H1 (cell line): ENCODE data around the gene CXXC5. TPM values are rescaled to one million over a fixed set of nuclear protein-coding genes. Genes with fewer than 3 reads are reported as not detected.

Experiments
- CTCF ChIA-PET: fragments of 300-600 bp; sonication (Branson Sonifier 250); formaldehyde crosslinking; loops from one replicate; lab custom pipeline; 2021; ENCODE audit not compliant: partially characterized antibody; lab: Charles Lee
- POLR2A ChIA-PET: fragments of 300-600 bp; sonication (Branson Sonifier 250); formaldehyde crosslinking; loops from one replicate; lab custom pipeline; 2021; ENCODE audit warnings: inconsistent platforms; ENCODE audit not compliant: partially characterized antibody; lab: Charles Lee
- DNase-seq, 2 experiments: peaks; one replicate each; pipeline versions ENCODE4 v3.0.0 to v3.0.0-alpha.2; 2010 to 2022; ENCODE audit warnings: low spot score in 2 of 2, low read depth in 1 of 2, mixed read lengths in 1 of 2
- FAIRE-seq: peaks from 2 replicates; lab custom pipeline; 2011; peaks lifted over from hg19 to GRCh38; lab: Jason Lieb, UNC
- H2AFZ ChIP-seq: 2 replicates; pipeline ENCODE4 v1.8.1; 2012; ENCODE audit warnings: low read length, inconsistent platforms
- H2AK5ac ChIP-seq: 2 replicates; pipeline ENCODE4 v1.6.1; 2013; ENCODE audit warnings: low read depth, low read length
- H2BK120ac ChIP-seq: replicated peaks from 2 replicates; pipeline ENCODE3; 2013; ENCODE audit warnings: low read depth, low read length, inconsistent platforms
- H2BK12ac ChIP-seq: 2 replicates; pipeline ENCODE4 v1.6.1; 2013; ENCODE audit warnings: low read depth, low read length
- H2BK15ac ChIP-seq: 2 replicates; pipeline ENCODE4 v1.6.1; 2013; ENCODE audit warnings: low read length
- H2BK20ac ChIP-seq: 2 replicates; pipeline ENCODE4 v1.6.1; 2013; ENCODE audit warnings: low read length
- H2BK5ac ChIP-seq: 2 replicates; pipeline ENCODE4 v1.6.1; 2013; ENCODE audit warnings: low read depth, low read length
- H3K14ac ChIP-seq: 2 replicates; pipeline ENCODE4 v1.6.1; 2013; ENCODE audit warnings: inconsistent platforms; ENCODE audit not compliant: insufficient read length
- H3K18ac ChIP-seq: 2 replicates; pipeline ENCODE4 v1.6.1; 2013; ENCODE audit warnings: low read length; ENCODE audit errors: extremely low read depth
- H3K23ac ChIP-seq: 2 replicates; pipeline ENCODE4 v1.6.1; 2013; ENCODE audit warnings: inconsistent platforms; ENCODE audit not compliant: insufficient read length
- H3K23me2 ChIP-seq: 2 replicates; pipeline ENCODE4 v1.6.1; 2013; ENCODE audit warnings: low read depth, low read length
- H3K27ac ChIP-seq: 2 replicates; pipeline ENCODE4 v1.6.1; 2011; ENCODE audit warnings: low read depth, low read length, inconsistent platforms
- H3K27me3 ChIP-seq, 4 experiments: replicated peaks in 1 of 4; 1 replicate in 1 of 4; 2 replicates in 3 of 4; pipeline versions ENCODE4 v1.6.1 to v1.8.1; 2011 to 2013; ENCODE audit warnings: low read length in 3 of 4, mild to moderate bottlenecking in 3 of 4, inconsistent platforms in 2 of 4, mixed read lengths in 2 of 4, moderate library complexity in 1 of 4; ENCODE audit not compliant: control insufficient read depth in 3 of 4, insufficient read depth in 3 of 4; ENCODE audit errors: extremely low read depth in 1 of 4
- H3K36me3 ChIP-seq, 4 experiments: 2 replicates each; pipeline versions ENCODE4 v1.6.1 to v1.8.1; 2011 to 2013; ENCODE audit warnings: mild to moderate bottlenecking in 4 of 4, low read length in 3 of 4, moderate library complexity in 2 of 4, control low read depth in 1 of 4, inconsistent platforms in 1 of 4; ENCODE audit not compliant: insufficient read depth in 4 of 4, control insufficient read depth in 2 of 4
- H3K4ac ChIP-seq: replicated peaks from 2 replicates; pipeline ENCODE3; 2013; ENCODE audit warnings: low read length, low read depth, mixed read lengths, inconsistent platforms; ENCODE audit not compliant: insufficient read length
- H3K4me1 ChIP-seq, 4 experiments: replicated peaks in 1 of 4; 1 replicate in 1 of 4; 2 replicates in 3 of 4; pipeline versions ENCODE4 v1.6.1 to v1.8.1; 2011 to 2013; ENCODE audit warnings: low read length in 3 of 4, inconsistent platforms in 2 of 4, mixed read lengths in 1 of 4; ENCODE audit not compliant: insufficient read depth in 4 of 4, control insufficient read depth in 3 of 4
- H3K4me2 ChIP-seq, 2 experiments: 2 replicates each; pipeline versions ENCODE4 v1.6.1 to v1.8.1; 2011 to 2013; ENCODE audit warnings: low read depth in 2 of 2, low read length in 2 of 2, control low read depth in 1 of 2, inconsistent platforms in 1 of 2, mild to moderate bottlenecking in 1 of 2; ENCODE audit not compliant: insufficient read depth in 1 of 2
- H3K4me3 ChIP-seq, 4 experiments: fragments of 200-600, 300-600 bp in 1 of 4; sonication (generic), shearing (Covaris generic), sonication (Bioruptor Twin) in 1 of 4; 2 replicates each; pipeline versions ENCODE4 v1.5.1 to v1.8.1; 2011 to 2016; ENCODE audit warnings: low read length in 4 of 4, low read depth in 3 of 4, control low read depth in 2 of 4, inconsistent platforms in 2 of 4, mild to moderate bottlenecking in 2 of 4, mixed read lengths in 1 of 4, moderate library complexity in 1 of 4; ENCODE audit not compliant: insufficient read depth in 2 of 4; ENCODE audit errors: extremely low read depth in 1 of 4
- H3K56ac ChIP-seq: replicated peaks from 2 replicates; pipeline ENCODE3; 2013; ENCODE audit warnings: low read depth, mild to moderate bottlenecking, mixed read lengths, low read length, inconsistent platforms; ENCODE audit not compliant: insufficient read length
- H3K79me1 ChIP-seq: 2 replicates; pipeline ENCODE4 v1.6.1; 2013; ENCODE audit warnings: low read depth, low read length, control low read depth
- H3K79me2 ChIP-seq, 2 experiments: 2 replicates each; pipeline versions ENCODE4 v1.6.1 to v1.8.1; 2012 to 2013; ENCODE audit warnings: low read length in 2 of 2, mild to moderate bottlenecking in 2 of 2, inconsistent platforms in 1 of 2; ENCODE audit not compliant: insufficient read depth in 2 of 2, control insufficient read depth in 1 of 2
- H3K9ac ChIP-seq, 4 experiments: replicated peaks in 1 of 4; 1 replicate in 1 of 4; 2 replicates in 3 of 4; pipeline versions ENCODE4 v1.6.1 to v1.8.1; 2011 to 2013; ENCODE audit warnings: low read depth in 3 of 4, low read length in 3 of 4, control low read depth in 2 of 4, mild to moderate bottlenecking in 2 of 4, moderate library complexity in 2 of 4, inconsistent platforms in 1 of 4; ENCODE audit errors: extremely low read depth in 1 of 4
- H3K9me3 ChIP-seq, 2 experiments: 2 replicates each; pipeline versions ENCODE4 v1.6.1 to v1.8.1; 2012 to 2013; ENCODE audit warnings: mild to moderate bottlenecking in 2 of 2, moderate library complexity in 2 of 2, control low read depth in 1 of 2, inconsistent platforms in 1 of 2, low read depth in 1 of 2, low read length in 1 of 2, mixed read lengths in 1 of 2; ENCODE audit not compliant: insufficient read depth in 2 of 2
- H4K20me1 ChIP-seq, 2 experiments: replicated peaks in 1 of 2; 2 replicates each; pipeline versions ENCODE3 to v1.8.1; 2011 to 2013; ENCODE audit warnings: inconsistent platforms in 2 of 2, low read length in 2 of 2, mild to moderate bottlenecking in 1 of 2; ENCODE audit not compliant: insufficient read depth in 2 of 2, control insufficient read depth in 1 of 2
- H4K5ac ChIP-seq: 2 replicates; pipeline ENCODE4 v1.6.1; 2013; ENCODE audit warnings: low read length, low read depth, mixed read lengths, inconsistent platforms; ENCODE audit not compliant: insufficient read length
- H4K8ac ChIP-seq: 2 replicates; pipeline ENCODE4 v1.8.0; 2013; ENCODE audit warnings: mild to moderate bottlenecking, moderate library complexity, low read length, inconsistent platforms; ENCODE audit not compliant: insufficient read depth; ENCODE audit errors: extremely low read depth
- H4K91ac ChIP-seq: replicated peaks from 2 replicates; pipeline ENCODE3; 2013; ENCODE audit warnings: low read length, mixed read lengths, inconsistent platforms; ENCODE audit not compliant: insufficient read length
- ASH2L ChIP-seq: fragments of 200-600, 300-600 bp; sonication (generic); IDR thresholded peaks from one replicate; pipeline ENCODE4 v1.7.1; 2017; ENCODE audit warnings: low read length
- EZH2 ChIP-seq: fragments of 200-600 bp; sonication (generic); IDR thresholded peaks from 2 replicates; pipeline ENCODE4 v1.7.1; 2012; ENCODE audit warnings: low read depth, mild to moderate bottlenecking, moderate library complexity, low read length, inconsistent platforms; ENCODE audit not compliant: severe bottlenecking
- GTF2F1 ChIP-seq: IDR thresholded peaks from 2 replicates; pipeline ENCODE4 v1.6.1; 2012; ENCODE audit warnings: low read depth, low read length, improper control_type of control experiment, borderline replicate concordance
- MAX ChIP-seq: IDR thresholded peaks from 2 replicates; pipeline ENCODE4 v1.6.1; 2012; ENCODE audit warnings: inconsistent platforms
- POLR2A ChIP-seq, 2 experiments: IDR thresholded peaks; 1 replicate in 1 of 2; 2 replicates in 1 of 2; pipeline ENCODE4 v1.6.1; 2011; ENCODE audit warnings: low read depth in 2 of 2, low read length in 2 of 2, mild to moderate bottlenecking in 2 of 2; ENCODE audit errors: control extremely low read depth in 1 of 2
- RNF2 ChIP-seq: fragments of 200-900, 300-1000 bp; sonication (generic); IDR thresholded peaks from 2 replicates; pipeline ENCODE4 v1.7.1; 2016; ENCODE audit warnings: borderline replicate concordance, low read depth, mild to moderate bottlenecking, antibody characterized with exemption, low read length; ENCODE audit not compliant: poor library complexity, severe bottlenecking; ENCODE audit errors: missing control alignments
- SIN3A ChIP-seq, 2 experiments: IDR thresholded peaks in 1 of 2; conservative IDR thresholded peaks in 1 of 2; 2 replicates each; pipeline ENCODE4 v1.6.1; 2011 to 2012; ENCODE audit warnings: low read length in 2 of 2, improper control_type of control experiment in 1 of 2, low read depth in 1 of 2, mild to moderate bottlenecking in 1 of 2
- SP4 ChIP-seq: IDR thresholded peaks from 2 replicates; pipeline ENCODE4 v1.6.1; 2012; ENCODE audit warnings: low read length, inconsistent platforms
- TAF7 ChIP-seq: optimal IDR thresholded peaks from 2 replicates; pipeline ENCODE3; 2011; ENCODE audit warnings: low read depth, mild to moderate bottlenecking, inconsistent platforms, low read length, moderate library complexity, borderline replicate concordance
- WGBS, 2 experiments: shearing (Covaris generic) in 1 of 2; methylation state at CpG; one replicate each; pipeline versions ENCODE4 v1.1.6 to v1.1.7; 2013 to 2015; ENCODE audit warnings: low lambda C conversion rate in 2 of 2, mixed read lengths in 2 of 2, inconsistent platforms in 1 of 2, low coverage in 1 of 2, missing lambda C conversion rate in 1 of 2; ENCODE audit not compliant: insufficient replicate concordance in 2 of 2, insufficient coverage in 1 of 2, insufficient read length in 1 of 2; ENCODE audit errors: extremely low coverage in 1 of 2, missing lambda C conversion rate in 1 of 2; 5-methylcytosine and 5-hydroxymethylcytosine counted together
- polyA plus RNA-seq, 7 experiments: library from polyadenylated mRNA; depleted of rRNA in 3 of 7; stranded (reverse) in 5 of 7; unstranded in 2 of 7; fragments of >200 nt in 5 of 7; fragments of 200-250 nt in 2 of 7; gene quantifications; 1 replicate in 5 of 7; 2 replicates in 1 of 7; 4 replicates in 1 of 7; pipeline versions ENCODE4 v1.2.1 to v1.2.3, GENCODE V29; 2011 to 2013; ENCODE audit warnings: missing spikeins in 2 of 7, mixed read lengths in 2 of 7
- total RNA-seq: library from RNA; stranded (reverse); fragmentation: NEBNext Ultra II Directional; extraction: Animal tissue kit (Norgen Biotek cat#: 25700); gene quantifications from 2 replicates; pipeline ENCODE4 v1.2.1, GENCODE V29; 2021
- TF ChIP-seq, protein P1 (sequence below): IDR thresholded peaks from 2 replicates; pipeline ENCODE4 v1.6.1; 2012; ENCODE audit warnings: inconsistent platforms

The CXXC5 gene
- total and polyA plus RNA-seq, 2 of the 8 experiments (the other 6 are each of a cell fraction or from before 2014, with no cell fraction given), result 61.4 to 74.0 TPM

DNA sequence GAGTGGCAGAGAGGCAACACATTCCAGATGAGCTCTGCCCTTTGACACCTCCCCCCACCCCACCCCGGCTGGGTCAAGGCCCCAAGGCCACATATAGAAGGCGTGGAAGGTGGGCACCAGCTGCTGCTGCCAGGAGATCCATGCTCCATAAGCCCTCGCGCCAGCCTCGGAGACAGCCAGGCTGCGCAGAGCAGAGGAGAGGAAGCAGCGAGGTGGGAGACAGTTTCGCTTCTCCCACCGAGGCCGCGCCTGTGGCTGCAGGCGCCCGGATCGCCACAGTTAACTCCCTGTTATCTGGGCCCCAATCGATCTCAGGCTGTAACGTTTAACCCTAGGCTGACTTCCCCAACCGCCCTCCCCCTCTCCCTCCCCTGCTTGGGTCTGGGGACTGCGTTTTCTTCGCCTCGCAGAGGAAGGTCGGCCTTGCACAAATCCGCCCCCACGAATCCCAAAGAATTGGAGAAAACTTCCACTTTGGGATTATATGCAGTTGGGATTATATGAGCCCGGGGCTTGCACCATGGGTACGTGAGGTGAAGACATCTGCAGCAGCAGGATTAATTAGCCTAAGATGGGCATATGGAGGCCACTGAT lies 1.1 kb upstream of the CXXC5 start:
- Histone ChIP-seq H2BK120ac (no peak overlapping the region), H3K4me2 (peak overlapping the region; percentile 91 to 97), H3K4me1 (peaks cover 11 to 35% (median 33%) of the 10 kb centered on the region in 4 experiments), H2BK15ac (peak overlapping the region; percentile 31; the same call in 1 of the 2 replicates), H3K4me3 (peak overlapping the region; percentile 42 to 91 (median 76); a peak in 7 of 8 replicates), H3K23me2 (peaks cover 22% of the 10 kb centered on the region), H3K4ac (no peak overlapping the region), H3K36me3 (no peaks in the 10 kb centered on the region), H2BK20ac (peak overlapping the region; percentile 95; the same call in 1 of the 2 replicates), H4K20me1 (peaks cover 0 to 9% of the 10 kb centered on the region in 2 experiments), H4K8ac (peak overlapping the region; percentile 51; the same call in 1 of the 2 replicates), H3K23ac (no peak overlapping the region), H3K14ac (no peak overlapping the region), H2BK5ac (no peak overlapping the region), H3K27ac (no peak overlapping the region), H4K5ac (no peak overlapping the region), H2AK5ac (no peak overlapping the region), H3K18ac (0 out of 2 replicates have a peak overlapping the region, but pooled peaks have one; percentile 55), H3K56ac (no peak overlapping the region), H3K79me2 (peaks cover 5 to 29% of the 10 kb centered on the region in 2 experiments; a peak in 2 of 4 replicates), H3K9ac (no peak overlapping the region), H3K27me3 (peaks cover 3 to 30% (median 22%) of the 10 kb centered on the region in 4 experiments), H4K91ac (no peak overlapping the region), H3K9me3 (no peaks in the 10 kb centered on the region)
- ChIA-PET POLR2A (interaction anchor here (1.2 to 14.7 kb wide), 11 partner anchors 10 to 63 kb away, joined by 3 to 212 read pairs (median 5); no protein-coding TSS in a partner anchor), CTCF (interaction anchor here (1.0 to 14.5 kb wide), 6 partner anchors 11 to 245 kb away, joined by 3 to 224 read pairs (median 6); no protein-coding TSS in a partner anchor)
- WGBS, 2 experiments, result 4% methylated on average over 24 of the region's 25 CpGs; no CpG with 5 or more reads in 1 of the 2 experiments
- no peak for DNase-seq
- no peak for FAIRE-seq
- TF ChIP-seq ASH2L, result peak; percentile 52
- no peak for TF ChIP-seq SP4
- no peak for TF ChIP-seq TAF7
- TF ChIP-seq EZH2, result peak; percentile 32
- no peak; a peak in 1 of 4 replicates for TF ChIP-seq SIN3A (conservative IDR thresholded peaks at IDR 0.05 in 1 of 2, IDR thresholded peaks at IDR 0.05 in 1 of 2; ENCODE audit: low read depth in 1 of 2, low read length in 2 of 2)
- peak; percentile 38 for TF ChIP-seq MAX
- no peak for TF ChIP-seq POLR2A (IDR thresholded peaks at IDR 0.05; ENCODE audit: control extremely low read depth in 1 of 2, low read depth in 2 of 2, low read length in 2 of 2)
- TF ChIP-seq GTF2F1, result no peak
- TF ChIP-seq, protein P1, sequence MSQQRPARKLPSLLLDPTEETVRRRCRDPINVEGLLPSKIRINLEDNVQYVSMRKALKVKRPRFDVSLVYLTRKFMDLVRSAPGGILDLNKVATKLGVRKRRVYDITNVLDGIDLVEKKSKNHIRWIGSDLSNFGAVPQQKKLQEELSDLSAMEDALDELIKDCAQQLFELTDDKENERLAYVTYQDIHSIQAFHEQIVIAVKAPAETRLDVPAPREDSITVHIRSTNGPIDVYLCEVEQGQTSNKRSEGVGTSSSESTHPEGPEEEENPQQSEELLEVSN, result 0 out of 2 replicates have a peak, but pooled peaks have one; percentile 19
- TF ChIP-seq RNF2, result peak; percentile 8
- TF ChIP-seq, all 59 proteins: peak for 5
- peak overlapping the region; percentile 75; the same call in 1 of the 2 replicates for H2BK12ac ChIP-seq
- H2AFZ ChIP-seq, result no peak overlapping the region
- H3K79me1 ChIP-seq, result peaks cover 8% of the 10 kb centered on the region
